Sigmoid colon (tissue), 7 donors: ENCODE data around the gene KREMEN2. TPM values are rescaled to one million over a fixed set of nuclear protein-coding genes. Genes with fewer than 3 reads are reported as not detected.
A peak's percentile ranks its signal among the peaks of the same experiment; 100 is the strongest.

Experiments
- DNase-seq: peaks from one replicate; pipeline ENCODE4 v3.0.0-alpha.2; 2019
- H3K27ac ChIP-seq, 4 donors: fragments of 200-600 bp; sonication (generic); one replicate each; pipeline ENCODE4 v1.5.1; 2016 to 2019; ENCODE audit warnings: mild to moderate bottlenecking in 1 of 4
- H3K27me3 ChIP-seq, 3 donors: fragments of 200-600 bp; sonication (generic); one replicate each; pipeline ENCODE4 v1.5.1; 2019; ENCODE audit warnings: mild to moderate bottlenecking in 1 of 3
- H3K36me3 ChIP-seq, 4 donors: fragments of 200-600 bp; sonication (generic); one replicate each; pipeline ENCODE4 v1.5.1; 2016 to 2019
- H3K4me1 ChIP-seq, 4 donors: fragments of 200-600 bp; sonication (generic); one replicate each; pipeline ENCODE4 v1.5.1; 2017 to 2019
- H3K4me3 ChIP-seq, 4 donors: fragments of 200-600 bp; sonication (generic); one replicate each; pipeline ENCODE4 v1.5.1; 2017 to 2019; ENCODE audit warnings: mild to moderate bottlenecking in 2 of 4, moderate library complexity in 1 of 4
- H3K9me3 ChIP-seq, 4 donors: fragments of 200-600 bp in 3 of 4; sonication (generic) in 3 of 4; one replicate each; pipeline versions ENCODE4 v1.5.1 to v1.6.1; 2013 to 2019
- CTCF ChIP-seq, 4 experiments: fragments of 450-650 bp in 3 of 4; fragments of 200-600 bp in 1 of 4; IDR thresholded peaks; one replicate each; pipeline ENCODE4 v1.5.1; 2016 to 2019; ENCODE audit warnings: antibody characterized with exemption in 4 of 4, mild to moderate bottlenecking in 3 of 4, moderate library complexity in 2 of 4
- EP300 ChIP-seq, 4 donors: sonication (generic); formaldehyde crosslinking; IDR thresholded peaks; one replicate each; pipeline ENCODE4 v1.6.1; 2017; ENCODE audit warnings: antibody characterized with exemption in 4 of 4
- POLR2A ChIP-seq, 2 donors: fragments of 450-650 bp; IDR thresholded peaks; one replicate each; pipeline ENCODE4 v1.6.1; 2016; ENCODE audit warnings: antibody characterized with exemption in 2 of 2, mild to moderate bottlenecking in 2 of 2, moderate library complexity in 2 of 2
- POLR2AphosphoS5 ChIP-seq, 4 donors: sonication (generic); formaldehyde crosslinking; IDR thresholded peaks; one replicate each; pipeline ENCODE4 v1.6.1; 2017; ENCODE audit warnings: antibody characterized with exemption in 4 of 4
- WGBS, 2 donors: extraction: QIAGEN DNeasy Blood & Tissue Kit; methylation state at CpG; one replicate each; pipeline ENCODE4 v1.1.7; 2013; 5-methylcytosine and 5-hydroxymethylcytosine counted together
- intact Hi-C: fragments of 100-400 bp; cut with DNase I; formaldehyde crosslinking; loops from one replicate; pipeline ENCODE4 v1.15.1; 2023
- polyA plus RNA-seq, 3 donors: library from polyadenylated mRNA; stranded (reverse); fragments of 200-250 nt; gene quantifications; one replicate each; pipeline ENCODE4 v1.2.3, GENCODE V29; 2013
- total RNA-seq, 4 donors: library from RNA; depleted of rRNA; stranded (reverse); fragments of >200 nt; gene quantifications; one replicate each; pipeline ENCODE4 v1.1.0, GENCODE V29; 2016
- donor health status: healthy with polysubstance abuse.
- donor health status: Bipolar disorder and iron deficiency.
- donor health status: healthy.

The KREMEN2 gene
- total RNA-seq (not detected), polyA plus RNA-seq (1 to 10 TPM; 1.0 to 1.8 (median 1.6) TPM)

DNA sequence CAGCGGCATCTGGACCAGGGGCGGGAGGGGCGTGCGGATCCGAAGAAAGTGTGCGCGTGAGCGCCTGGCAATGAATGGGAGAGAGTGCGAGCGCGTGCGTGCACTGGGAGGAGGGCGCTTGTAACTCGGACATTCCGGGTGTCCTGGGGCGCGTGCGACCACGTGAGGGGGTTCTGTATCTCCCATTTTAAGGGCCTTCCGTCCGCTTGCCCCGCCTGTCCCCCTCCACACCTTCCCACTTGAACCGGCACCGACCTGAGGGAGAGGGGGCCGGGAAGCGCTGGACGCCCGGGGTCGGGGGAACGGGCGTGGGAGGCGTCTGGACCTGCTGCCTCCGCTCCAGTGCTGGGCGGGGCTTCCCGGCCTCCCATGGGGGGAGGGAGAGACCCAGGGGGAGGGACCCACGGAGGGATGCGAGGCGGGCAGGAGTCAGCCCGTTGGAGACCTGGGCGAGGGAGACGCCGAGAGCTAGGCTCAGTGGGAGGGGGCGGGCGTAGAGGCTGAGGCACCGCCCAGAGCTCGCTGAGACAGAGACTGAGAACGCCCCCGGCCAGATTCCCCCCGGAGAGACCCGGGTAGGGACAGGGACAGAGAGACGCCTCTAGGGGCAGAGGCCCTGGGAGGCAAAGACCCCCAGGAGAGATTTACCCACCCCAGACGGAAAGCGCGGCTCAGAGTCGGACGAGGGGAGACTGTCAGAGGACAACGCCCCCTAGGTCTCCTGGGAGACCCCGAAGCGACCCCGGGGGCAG, at the start of gene KREMEN2:
Gene KREMEN2, plus strand, starts transcription at position 553 of the 752 bp plus-strand sequence. CDS start 246 bp downstream, outside the sequence.
- Histone ChIP-seq H3K27me3 (peaks cover 63 to 92% (median 90%) of the 10 kb centered on the region in 3 donors), H3K9me3 (no peaks in the 10 kb centered on the region), H3K36me3 (no peaks in the 10 kb centered on the region), H3K27ac (no peak within 1 kb of the TSS), H3K4me1 (peaks cover 0 to 55% (median 45%) of the 10 kb centered on the region in 4 donors), H3K4me3 (peak within 1 kb of the TSS in 2 of 4 donors; percentile 21 to 29)
- intact Hi-C loops = no loop called here
- WGBS, 2 donors = 0 to 1% methylated on average over 60 of the region's 60 CpGs
- no peak for DNase-seq
- no peak for TF ChIP-seq POLR2A (IDR thresholded peaks at IDR 0.05)
- TF ChIP-seq EP300 (IDR thresholded peaks at IDR 0.05) = no peak
- no peak for TF ChIP-seq CTCF (IDR thresholded peaks at IDR 0.05)
- TF ChIP-seq POLR2AphosphoS5 (IDR thresholded peaks at IDR 0.05) = no peak

DNA sequence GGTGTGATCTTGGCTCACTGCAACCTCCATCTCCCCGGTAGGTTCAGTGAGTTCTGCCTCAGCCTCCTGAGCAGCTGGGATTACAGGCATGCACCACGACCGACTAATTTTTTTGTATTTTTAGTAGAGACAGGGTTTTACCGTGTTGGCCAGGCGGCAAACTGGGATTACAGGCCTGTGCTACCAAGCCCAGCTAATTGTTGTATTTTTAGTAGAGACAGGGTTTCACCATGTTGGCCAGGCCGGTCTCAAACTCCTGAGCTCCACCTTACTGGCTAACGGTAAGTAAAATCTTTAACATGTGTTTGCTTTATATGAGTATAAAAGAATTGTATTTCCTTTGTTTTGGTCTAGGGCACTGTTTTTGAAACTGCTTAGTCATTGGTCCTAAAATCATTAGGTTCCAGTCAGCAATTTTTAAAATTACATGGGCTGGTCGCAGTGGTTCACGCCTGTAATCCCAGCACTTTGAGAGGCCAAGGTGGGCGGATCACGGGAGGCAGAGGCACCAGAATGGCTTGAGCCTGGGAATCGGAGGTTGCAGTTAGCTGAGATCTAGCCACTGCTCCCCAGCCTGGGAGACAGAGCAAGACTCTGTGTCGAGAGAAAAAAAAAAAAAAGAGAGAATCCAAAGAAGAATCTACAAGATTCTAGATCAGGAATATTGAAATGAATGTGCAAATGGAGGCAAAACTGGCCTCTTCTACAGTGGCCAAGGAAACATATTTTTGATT, 48.7 kb upstream of the KREMEN2 start:
- Histone ChIP-seq H3K27me3 (no peaks in the 10 kb centered on the region), H3K27ac (no peak overlapping the region), H3K4me3 (no peak overlapping the region), H3K4me1 (peaks cover 0 to 25% (median 22%) of the 10 kb centered on the region in 4 donors), H3K36me3 (peaks cover 0 to 39% (median 3%) of the 10 kb centered on the region in 4 donors), H3K9me3 (no peaks in the 10 kb centered on the region)
- 90 to 94% methylated on average over 13 of the region's 13 CpGs for WGBS, 2 donors
- TF ChIP-seq POLR2A (IDR thresholded peaks at IDR 0.05) = no peak
- TF ChIP-seq EP300 (IDR thresholded peaks at IDR 0.05) = no peak
- no peak for TF ChIP-seq CTCF (IDR thresholded peaks at IDR 0.05)
- TF ChIP-seq POLR2AphosphoS5 (IDR thresholded peaks at IDR 0.05) = no peak
- intact Hi-C loops = loop anchor here (5.0 to 10.0 kb wide), 2 partner anchors 33 to 239 kb away; partner anchors contain the start of gene FLYWCH2
- no peak for DNase-seq

DNA sequence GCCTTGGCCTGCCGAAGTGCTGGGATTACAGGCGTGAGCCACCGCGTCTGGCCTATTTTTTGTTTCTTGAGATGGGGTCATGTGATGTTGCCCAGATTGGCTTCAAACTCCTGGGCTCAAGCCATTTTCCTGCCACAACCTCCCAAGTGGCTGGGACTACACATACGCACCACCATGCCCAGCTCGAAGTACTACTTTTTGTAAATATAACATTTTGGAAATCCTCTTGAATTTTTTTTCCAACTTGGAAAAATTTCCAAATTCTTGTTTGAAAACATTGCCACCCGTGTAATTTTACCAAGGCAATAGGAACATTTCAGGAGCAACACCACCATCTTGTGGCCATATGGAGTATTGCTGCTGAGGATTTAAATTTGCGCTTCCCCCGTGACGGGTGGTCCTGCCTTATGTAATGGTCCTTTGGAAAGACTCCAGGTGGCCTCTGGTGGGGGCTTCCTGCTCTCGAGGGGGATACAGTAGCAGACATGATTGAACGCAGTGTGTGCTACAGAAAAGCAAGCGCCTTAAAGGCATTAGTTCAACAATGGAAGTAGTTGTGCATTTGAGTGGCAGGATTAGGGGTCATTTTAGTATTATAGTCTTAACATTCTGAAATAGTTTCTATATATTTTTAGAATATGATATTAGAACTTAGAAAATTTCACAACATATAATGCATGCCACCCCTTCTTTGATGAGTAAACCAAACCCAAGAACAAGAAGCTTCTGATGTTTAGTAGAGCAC, 44.4 kb upstream of the KREMEN2 start:
- H3K4me3 ChIP-seq = no peak overlapping the region

More for the DNA sequence above, 44.4 kb upstream of the KREMEN2 start:
- Histone ChIP-seq H3K9me3 (no peaks in the 10 kb centered on the region), H3K27ac (peak overlapping the region; percentile 67 to 79 (median 72)), H3K27me3 (no peaks in the 10 kb centered on the region), H3K36me3 (peaks cover 0 to 46% (median 4%) of the 10 kb centered on the region in 4 donors), H3K4me1 (peaks cover 0 to 10% (median 7%) of the 10 kb centered on the region in 4 donors)
- TF ChIP-seq POLR2AphosphoS5 (IDR thresholded peaks at IDR 0.05) (peak in 3 of 4 donors; percentile 32 to 39 (median 35)), CTCF (IDR thresholded peaks at IDR 0.05) (peak; percentile 93 to 98 (median 96)), EP300 (IDR thresholded peaks at IDR 0.05) (no peak)
- WGBS, 2 donors = 16 to 20% methylated on average over 13 of the region's 13 CpGs
- DNase-seq = peak; percentile 83
- intact Hi-C loops = loop anchor here (1.0 to 10.0 kb wide), 3 partner anchors 15 to 235 kb away; partner anchors contain the start of gene FLYWCH2
